K562 (cell line): ENCODE measurements around the gene PTCH1. TPM values are rescaled to one million over a fixed set of nuclear protein-coding genes. Genes with fewer than 3 reads are reported as not detected.

ENCODE experiments used
- BCOR ChIP-seq: fragments of 450-650 bp; IDR thresholded peaks from 2 replicates; pipeline ENCODE4 v1.6.1; 2016
- FOXA3 ChIP-seq, 2 experiments: fragments of 450-650 bp in 1 of 2; sonication (generic) in 1 of 2; formaldehyde crosslinking; IDR thresholded peaks in 1 of 2; conservative IDR thresholded peaks in 1 of 2; 2 replicates each; pipeline versions ENCODE4 v1.4.0 to v1.8.0; 2020 to 2022; ENCODE audit warnings: mild to moderate bottlenecking in 2 of 2, missing genetic modification reagents in 1 of 2
- JUND ChIP-seq, 2 experiments: IDR thresholded peaks; 2 replicates in 1 of 2; 3 replicates in 1 of 2; pipeline ENCODE4 v1.6.1; 2011; ENCODE audit warnings: borderline replicate concordance in 2 of 2, low read depth in 2 of 2, low read length in 2 of 2, improper control_type of control experiment in 1 of 2, missing biosample characterization in 1 of 2, missing genetic modification characterization in 1 of 2, missing genetic modification reagents in 1 of 2
- MLLT1 ChIP-seq, 2 experiments: fragments of 450-650 bp; IDR thresholded peaks; 2 replicates each; pipeline ENCODE4 v1.6.1; 2016
- NUFIP1 ChIP-seq: fragments of 450-650 bp; IDR thresholded peaks from 2 replicates; pipeline ENCODE4 v1.6.1; 2018; ENCODE audit not compliant: partially characterized antibody
- RCOR1 ChIP-seq, 2 experiments: IDR thresholded peaks; 2 replicates each; pipeline ENCODE4 v1.6.1; 2012; ENCODE audit warnings: low read depth in 2 of 2, low read length in 2 of 2, borderline replicate concordance in 1 of 2, improper control_type of control experiment in 1 of 2
- SIX5 ChIP-seq, 2 experiments: IDR thresholded peaks; 2 replicates each; pipeline ENCODE4 v1.6.1; 2011; ENCODE audit warnings: low read length in 2 of 2, borderline replicate concordance in 1 of 2, low read depth in 1 of 2, mild to moderate bottlenecking in 1 of 2, moderate library complexity in 1 of 2; ENCODE audit not compliant: insufficient read depth in 1 of 2
- SMARCC2 ChIP-seq: fragments of 450-650 bp; IDR thresholded peaks from 2 replicates; pipeline ENCODE4 v1.6.1; 2017; ENCODE audit warnings: antibody characterized with exemption, moderate library complexity, mild to moderate bottlenecking, low read depth
- SMARCE1 ChIP-seq: fragments of 450-650 bp; IDR thresholded peaks from 2 replicates; pipeline ENCODE4 v1.7.1; 2016; ENCODE audit warnings: mild to moderate bottlenecking
- TAF15 ChIP-seq: fragments of 200-400 bp; formaldehyde crosslinking; IDR thresholded peaks from 2 replicates; pipeline ENCODE4 v1.6.1; 2017; ENCODE audit warnings: mild to moderate bottlenecking, low read depth, low read length, moderate library complexity
- U2AF1 ChIP-seq: fragments of 200-400 bp; formaldehyde crosslinking; optimal IDR thresholded peaks from 2 replicates; pipeline ENCODE3; 2017; ENCODE audit warnings: mild to moderate bottlenecking, low read depth, low read length, moderate library complexity
- ZBTB33 ChIP-seq: sonication (generic); formaldehyde crosslinking; IDR thresholded peaks from 2 replicates; pipeline ENCODE4 v1.8.1; 2023; ENCODE audit warnings: mild to moderate bottlenecking, missing genetic modification reagents
- ZNF175 ChIP-seq: fragments of 200-800 bp; sonication (Bioruptor generic); IDR thresholded peaks from 2 replicates; pipeline ENCODE4 v1.6.1; 2016; ENCODE audit warnings: low read depth, mild to moderate bottlenecking, missing genetic modification characterization, missing compliant biosample characterization
- ZNF197 ChIP-seq: fragments of 200-800 bp; sonication (Bioruptor generic); IDR thresholded peaks from 2 replicates; pipeline ENCODE4 v1.6.1; 2016; ENCODE audit warnings: low read depth, missing genetic modification characterization, missing compliant biosample characterization
- ZNF280B ChIP-seq: fragments of 250-450 bp; sonication (Bioruptor Pico); IDR thresholded peaks from 2 replicates; pipeline ENCODE4 v1.5.1; 2021; ENCODE audit warnings: mild to moderate bottlenecking
- ZNF592 ChIP-seq: fragments of 450-650 bp; IDR thresholded peaks from 2 replicates; pipeline ENCODE4 v1.6.1; 2017; ENCODE audit warnings: antibody characterized with exemption, mild to moderate bottlenecking
- polyA plus RNA-seq, 8 experiments: library from polyadenylated mRNA; depleted of rRNA in 4 of 8; stranded (reverse) in 5 of 8; unstranded in 3 of 8; fragments of >200 nt; fragmentation: Nextera tagmentation in 2 of 8; fragmentation: Illumina TruSeq in 1 of 8; extraction: Ambion mirVana in 2 of 8; extraction: Trizol in 1 of 8; gene quantifications; 2 replicates each; pipeline versions ENCODE4 v1.2.1 to v1.2.3, GENCODE V29; 2011 to 2014; ENCODE audit warnings: inconsistent platforms in 1 of 8, missing spikeins in 1 of 8
- total RNA-seq, 7 experiments: library from RNA; depleted of rRNA in 6 of 7; stranded (reverse); fragments of >200 nt in 6 of 7; fragmentation: Illumina TruSeq in 2 of 7; extraction: Trizol in 2 of 7; gene quantifications; 2 replicates each; pipeline versions ENCODE4 v1.2.1 to v1.2.3, GENCODE V29; 2011 to 2021; ENCODE audit warnings: low replicate concordance in 1 of 7

The PTCH1 gene
- total and polyA plus RNA-seq, 9 of the 15 experiments (the other 6 are each of a cell fraction or from before 2014, with no cell fraction given): 0.70 to 9.9 (median 3.8) TPM

GRCh38 chr9:95411054-95411892, 105.5 kb downstream of the PTCH1 start (continued):
- TF ChIP-seq NUFIP1 (no peak), ZNF592 (peak; percentile 86), ZNF280B (CRISPR knock-in tag) (no peak), TAF15 (no peak), SIX5 (IDR thresholded peaks at IDR 0.05; ENCODE audit: borderline replicate concordance in 1 of 2, insufficient read depth in 1 of 2, low read depth in 1 of 2, low read length in 2 of 2) (no peak), MLLT1 (IDR thresholded peaks at IDR 0.05) (peak in 1 of 2 experiments; percentile 54; a peak in 1 of 4 replicates), ZNF197 (CRISPR knock-in tag) (no peak), SMARCC2 (peak; percentile 52; the same call in 1 of the 2 replicates), RCOR1 (IDR thresholded peaks at IDR 0.05; ENCODE audit: borderline replicate concordance in 1 of 2, low read depth in 2 of 2, low read length in 2 of 2) (peak in 1 of 2 experiments; percentile 95; a peak in 2 of 4 replicates), ZNF175 (CRISPR knock-in tag) (peak; percentile 60; the same call in 1 of the 2 replicates), ZBTB33 (peak; percentile 86), U2AF1 (no peak), FOXA3 (CRISPR knock-in tag; conservative IDR thresholded peaks at IDR 0.05 in 1 of 2, IDR thresholded peaks at IDR 0.05 in 1 of 2) (peak in 1 of 2 experiments; percentile 42; a peak in 1 of 4 replicates), SMARCE1 (peak; percentile 82; the same call in 1 of the 2 replicates), BCOR (no peak), JUND (IDR thresholded peaks at IDR 0.05; ENCODE audit: borderline replicate concordance, low read depth, low read length) (peak; percentile 62; the same call in 1 of the 2 replicates), JUND (tag; IDR thresholded peaks at IDR 0.05; ENCODE audit: borderline replicate concordance, low read depth, low read length) (peak; percentile 35; the same call in 1 of the 3 replicates)
